Non-pigmented ciliary epithelial cell (primary cell): ENCODE results near the gene COQ8B.
"Not testable (repeated sequence)": the region's sequence is repeated elsewhere in the genome, so short reads cannot be mapped to it uniquely, and the experiment has no call there.

ENCODE experiments used
- DNase-seq: peaks from one replicate; pipeline ENCODE4 v3.0.0-alpha.2; 2010; ENCODE audit warnings: low read depth

COQ8B gene

DNA sequence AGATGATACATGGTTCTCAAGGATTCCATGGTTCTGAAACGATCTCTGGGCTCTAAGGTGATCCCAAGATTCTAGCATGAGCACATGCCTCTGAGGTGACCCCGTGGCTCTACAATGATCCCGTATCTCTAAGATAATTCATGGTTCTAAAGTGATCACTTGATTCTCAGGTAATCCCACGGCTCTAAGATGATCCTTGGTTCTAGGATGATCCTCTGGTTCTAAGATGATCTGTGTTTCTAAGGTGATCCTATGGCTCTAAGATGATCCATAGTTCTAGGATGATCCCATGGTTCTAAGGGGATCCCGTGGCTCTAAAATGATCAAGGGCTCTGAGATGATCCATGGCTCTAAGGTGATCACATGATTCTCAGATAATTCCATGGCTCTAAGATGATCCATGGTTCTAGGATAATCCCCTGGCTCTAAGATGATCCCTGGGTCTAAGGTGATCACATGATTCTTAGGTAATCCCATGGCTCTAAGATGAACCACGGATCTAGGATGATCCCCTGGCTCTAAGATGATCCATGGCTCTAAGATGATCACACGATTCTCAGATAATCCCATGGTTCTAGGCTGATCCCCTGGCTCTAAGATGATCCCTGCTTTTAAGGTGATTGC is 47.6 kb downstream of the COQ8B start:
- DNase-seq: no peak

DNA sequence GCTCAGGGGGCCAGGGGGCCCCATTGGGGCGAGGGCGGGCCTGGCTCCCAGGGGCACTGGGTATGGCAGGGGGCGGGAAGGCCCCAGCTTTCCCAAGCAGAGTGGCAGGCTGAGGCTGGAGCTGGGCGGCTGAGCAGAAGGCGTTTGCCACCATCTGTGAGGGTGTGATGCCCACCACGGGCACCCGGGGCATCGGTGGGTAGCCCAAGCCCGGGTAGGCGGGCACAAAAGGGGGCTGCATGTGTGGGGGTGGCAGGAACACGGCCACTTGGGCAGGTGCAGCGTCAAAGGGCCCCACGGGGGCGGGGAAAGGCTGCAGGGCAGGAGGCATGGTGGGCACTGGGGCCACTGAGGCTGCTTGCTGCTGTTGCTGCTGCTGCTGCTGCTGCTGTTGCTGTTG is 49.1 kb downstream of the COQ8B start:
- no peak for DNase-seq

DNA sequence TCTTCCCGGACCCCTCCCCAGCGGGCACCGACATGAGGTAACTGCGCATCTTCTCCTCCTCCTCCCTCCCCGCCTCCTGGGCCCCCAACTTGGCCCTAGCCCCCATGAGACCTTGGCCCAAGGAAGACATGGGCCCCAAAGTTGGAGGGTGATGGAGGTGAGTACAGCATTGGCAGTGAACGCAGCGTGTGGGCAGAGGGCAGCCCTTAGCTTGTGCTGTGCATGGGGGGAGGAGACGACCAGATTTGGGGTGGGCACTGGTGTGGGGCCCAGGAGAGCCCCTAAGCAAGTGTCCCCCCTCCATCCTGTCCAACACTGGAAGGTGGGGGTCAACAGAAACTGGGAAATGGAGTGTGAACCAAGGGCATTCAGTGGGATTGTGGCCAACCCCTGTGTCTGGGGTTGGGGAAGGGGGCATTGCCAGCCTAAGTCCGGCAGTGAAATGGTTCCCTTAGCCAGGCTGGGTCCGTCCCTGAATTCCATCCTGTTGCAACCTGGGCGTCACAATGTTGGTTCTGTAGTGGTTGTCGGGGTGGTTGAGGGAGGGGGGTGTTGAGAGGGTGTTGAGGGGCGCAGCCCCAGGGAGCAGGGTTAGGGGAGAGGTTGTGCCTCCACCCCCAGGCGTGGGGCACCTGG is 49.8 kb downstream of the COQ8B start:
- DNase-seq: no peak

DNA sequence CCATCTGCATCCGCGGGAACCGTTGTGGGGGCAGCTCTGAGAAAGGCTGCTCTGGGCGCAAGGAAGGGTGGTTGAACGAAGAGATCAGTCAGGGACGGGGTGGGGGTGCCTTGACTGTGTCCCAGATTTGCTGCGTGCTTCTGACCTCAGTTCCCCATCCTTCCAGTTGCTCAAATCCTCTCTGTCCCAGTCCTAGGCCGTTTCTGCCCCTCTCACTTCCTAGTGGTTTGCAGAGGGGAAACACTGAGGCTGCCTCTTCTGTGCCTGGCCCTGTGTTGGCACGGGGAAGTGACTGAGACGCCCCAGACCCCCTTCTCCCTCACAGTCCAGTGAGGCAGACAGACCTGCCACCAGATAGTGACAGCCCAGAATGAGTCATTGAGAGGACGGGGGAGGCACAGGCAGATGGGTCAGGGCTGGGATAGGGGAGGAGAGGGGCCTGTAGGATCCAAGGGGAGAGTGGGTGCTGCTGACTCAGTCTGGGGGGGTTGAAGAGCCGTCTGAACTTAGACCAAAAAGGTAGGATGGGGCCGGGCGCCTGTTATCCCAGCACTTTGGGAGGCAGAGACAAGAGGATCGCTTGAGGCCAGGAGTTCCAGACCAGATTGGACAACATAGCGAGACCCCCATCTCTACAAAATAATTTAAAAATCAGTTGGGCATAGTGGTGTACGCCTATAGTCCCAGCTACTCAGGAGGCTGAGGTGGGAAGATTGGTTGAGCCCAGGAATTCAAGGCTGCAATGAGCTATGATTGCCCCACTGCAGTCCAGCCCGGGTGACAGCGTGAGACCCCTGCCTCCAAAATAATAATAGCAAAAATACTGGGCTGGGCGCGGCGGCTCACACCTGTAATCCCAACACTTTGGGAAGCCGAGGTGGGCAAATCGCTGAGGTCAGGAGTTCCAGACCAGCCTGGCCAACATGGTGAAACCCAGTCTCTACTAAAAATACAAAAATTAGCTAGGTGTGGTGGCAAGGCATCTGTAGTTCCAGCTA is 52.7 kb downstream of the COQ8B start:
- DNase-seq: no peak

DNA sequence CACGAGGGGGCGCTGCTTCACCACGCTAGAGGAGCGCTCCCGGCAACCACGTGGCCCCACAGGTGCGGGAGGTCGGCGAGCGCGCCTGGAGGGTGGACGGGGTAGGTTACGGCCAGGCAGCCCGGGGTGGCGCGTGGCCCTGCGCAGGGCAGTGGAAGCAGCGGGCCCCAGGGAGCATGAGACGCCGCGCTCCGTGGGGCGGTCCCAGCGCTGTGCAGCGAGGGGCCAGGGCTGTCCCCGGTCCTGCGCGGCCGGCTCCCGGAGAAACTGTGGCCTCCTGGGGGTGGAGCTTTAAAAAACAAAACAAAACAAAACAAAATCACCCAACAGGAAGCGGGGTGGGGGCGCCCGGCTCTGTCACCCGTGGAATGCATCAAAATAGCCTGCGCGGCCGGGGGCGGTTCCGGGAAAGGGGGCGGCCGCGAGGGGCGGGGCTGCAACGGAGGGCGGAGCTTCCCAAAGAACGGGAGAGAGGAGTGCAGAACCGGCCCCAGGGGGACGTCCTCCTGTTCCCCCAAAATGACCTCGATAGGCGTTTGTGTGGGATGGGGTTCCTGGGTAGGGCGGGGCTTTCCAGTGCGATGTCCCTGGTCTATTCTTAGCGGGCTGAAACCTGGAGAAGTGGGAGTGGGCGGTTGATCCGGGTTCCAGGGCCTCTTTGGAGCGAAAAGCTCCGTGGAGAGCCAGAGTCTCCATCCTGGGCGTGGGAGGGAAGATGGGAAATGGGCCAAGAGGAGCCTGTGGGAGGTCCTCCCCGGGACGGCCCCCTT is 53.6 kb downstream of the COQ8B start:
- peak; percentile 60 for DNase-seq

DNA sequence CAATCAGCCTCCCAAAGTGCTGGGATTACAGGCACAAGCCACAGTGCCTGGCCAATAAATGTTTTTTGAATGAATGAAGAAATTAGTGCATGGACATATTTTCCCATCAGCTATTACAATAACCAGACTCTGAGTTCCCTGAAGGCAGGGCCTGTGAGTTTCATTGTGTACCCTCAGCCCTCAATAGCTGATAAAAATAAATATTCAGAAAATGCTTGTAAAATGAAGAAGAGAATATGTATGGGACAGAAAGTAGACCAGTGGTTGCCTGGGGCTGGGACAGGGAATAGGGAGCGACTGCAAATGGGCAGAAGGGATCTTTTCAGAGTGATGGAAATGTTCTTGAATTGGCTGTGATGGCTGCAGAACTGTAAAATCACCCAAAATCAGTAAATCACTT is 55.1 kb downstream of the COQ8B start:
- DNase-seq: no peak

DNA sequence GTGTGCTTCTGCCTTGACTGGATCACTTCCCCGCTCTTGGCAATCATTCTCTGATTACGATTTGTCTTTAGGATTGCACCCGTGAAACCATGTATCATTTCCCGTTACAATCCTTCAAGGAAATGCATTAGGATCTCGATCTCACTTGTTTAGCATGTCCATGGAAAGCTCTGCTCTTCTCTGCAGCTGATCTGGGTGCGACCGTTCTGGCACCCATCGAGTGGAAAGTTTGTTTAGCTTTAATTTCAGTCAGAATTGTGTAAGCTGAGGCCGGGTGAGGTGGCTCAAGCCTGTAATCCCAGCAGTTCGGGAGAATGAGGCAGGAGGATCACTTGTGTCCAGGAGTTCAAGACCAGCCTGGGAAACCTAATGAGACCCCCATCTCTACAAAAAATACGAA is 57.1 kb downstream of the COQ8B start:
- DNase-seq: no peak

DNA sequence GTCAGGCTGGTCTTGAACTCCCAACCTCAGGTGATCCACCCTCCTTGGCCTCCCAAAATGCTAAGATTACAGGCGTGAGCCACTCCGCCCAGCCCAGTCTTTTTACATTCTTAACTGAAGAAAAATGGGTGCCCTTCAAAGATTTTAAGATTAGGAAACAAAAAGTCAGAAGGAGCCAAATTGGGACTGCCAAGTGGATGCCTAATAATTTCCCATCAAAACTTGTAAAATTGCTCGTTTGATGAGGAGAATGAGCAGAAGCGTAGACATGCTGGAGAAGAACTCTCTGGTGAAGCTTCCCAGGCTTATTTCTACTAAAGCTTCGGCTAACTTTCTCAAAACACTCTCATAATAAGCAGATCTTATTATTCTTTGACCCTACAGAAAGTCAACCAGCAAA is 57.6 kb downstream of the COQ8B start:
- DNase-seq: no peak

DNA sequence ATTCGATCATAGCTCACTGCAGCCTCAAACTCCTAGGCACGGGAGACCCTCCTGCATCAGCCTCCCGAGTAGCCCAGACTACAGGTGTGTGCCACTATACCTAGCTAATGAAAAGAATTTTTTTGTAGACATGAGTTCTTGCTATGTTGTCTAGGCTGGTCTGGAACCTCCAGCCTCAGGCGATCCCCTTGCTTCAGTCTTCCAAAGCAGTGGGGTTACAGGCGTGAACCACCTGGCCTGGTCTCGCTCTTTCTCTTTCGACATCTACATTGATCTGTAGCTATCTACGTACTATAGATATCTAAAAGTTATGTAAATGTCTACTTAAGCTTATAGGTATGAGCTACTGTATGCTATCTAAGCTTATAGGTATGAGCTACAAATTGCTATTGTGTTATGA is 58.7 kb downstream of the COQ8B start:
- DNase-seq: no peak

DNA sequence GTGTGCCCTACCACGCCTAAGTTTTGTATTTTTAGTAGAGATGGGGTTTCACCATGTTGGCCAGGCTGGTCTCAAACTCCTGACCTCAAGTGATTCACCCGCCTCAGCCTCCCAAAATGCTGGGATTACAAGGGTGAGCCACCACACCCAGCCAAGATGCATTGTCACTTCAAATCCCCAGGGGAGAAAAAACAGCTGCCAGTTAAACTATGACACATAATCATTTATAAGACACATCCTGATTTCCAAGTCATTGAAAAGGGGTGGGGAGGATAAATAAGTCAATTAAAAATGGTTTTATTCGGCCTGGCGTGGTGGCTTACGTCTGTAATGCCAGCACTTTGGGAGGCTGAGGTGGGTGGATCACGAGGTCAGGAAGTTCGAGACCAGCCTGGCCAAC is 61.0 kb downstream of the COQ8B start:
- DNase-seq: not testable (repeated sequence)

DNA sequence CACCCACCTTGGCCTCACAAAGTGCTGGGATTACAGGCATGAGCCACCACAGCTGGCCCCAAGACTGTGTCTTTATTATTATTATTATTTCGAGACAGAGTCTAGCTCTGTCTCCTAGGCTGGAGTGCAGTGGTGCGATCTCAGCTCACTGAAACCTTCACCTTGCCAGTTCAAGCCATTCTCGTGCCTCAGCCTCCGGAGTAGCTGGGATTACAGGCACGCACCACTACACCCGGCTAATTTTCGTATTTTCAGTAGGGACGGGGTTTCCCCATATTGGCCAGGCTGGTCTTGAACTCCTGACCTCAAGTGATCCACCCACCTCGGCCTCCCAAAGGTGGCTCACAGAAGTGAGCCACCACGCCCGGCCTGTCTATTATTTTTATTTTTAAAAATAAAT is 64.4 kb downstream of the COQ8B start:
- DNase-seq: not testable (repeated sequence)

DNA sequence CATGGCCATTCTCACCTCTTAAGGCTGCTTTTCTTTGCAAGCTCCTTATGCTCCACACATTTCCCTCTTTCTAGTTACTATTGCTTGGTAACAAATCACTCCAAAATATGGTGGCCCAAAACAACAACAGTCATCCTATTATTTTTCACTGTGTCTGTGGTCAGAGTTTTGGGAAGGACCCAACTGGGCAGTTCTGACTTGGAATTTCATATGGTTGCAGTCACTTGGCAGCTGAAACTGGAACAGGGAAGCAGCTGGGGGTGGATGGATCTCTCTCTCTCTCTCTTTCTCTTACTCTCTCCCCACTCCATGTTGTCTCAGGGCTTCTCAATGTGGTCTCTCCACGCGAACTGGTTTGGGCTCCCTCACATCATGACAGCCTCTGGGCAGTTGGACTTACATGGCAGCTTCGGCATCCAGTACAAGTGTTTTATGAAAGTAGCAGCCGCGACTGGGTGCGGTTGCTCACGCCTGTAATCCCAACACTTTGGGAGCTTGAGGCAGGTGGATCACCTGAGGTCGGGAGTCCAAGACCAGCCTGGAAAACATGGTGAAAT is 65.9 kb downstream of the COQ8B start:
- no peak for DNase-seq

DNA sequence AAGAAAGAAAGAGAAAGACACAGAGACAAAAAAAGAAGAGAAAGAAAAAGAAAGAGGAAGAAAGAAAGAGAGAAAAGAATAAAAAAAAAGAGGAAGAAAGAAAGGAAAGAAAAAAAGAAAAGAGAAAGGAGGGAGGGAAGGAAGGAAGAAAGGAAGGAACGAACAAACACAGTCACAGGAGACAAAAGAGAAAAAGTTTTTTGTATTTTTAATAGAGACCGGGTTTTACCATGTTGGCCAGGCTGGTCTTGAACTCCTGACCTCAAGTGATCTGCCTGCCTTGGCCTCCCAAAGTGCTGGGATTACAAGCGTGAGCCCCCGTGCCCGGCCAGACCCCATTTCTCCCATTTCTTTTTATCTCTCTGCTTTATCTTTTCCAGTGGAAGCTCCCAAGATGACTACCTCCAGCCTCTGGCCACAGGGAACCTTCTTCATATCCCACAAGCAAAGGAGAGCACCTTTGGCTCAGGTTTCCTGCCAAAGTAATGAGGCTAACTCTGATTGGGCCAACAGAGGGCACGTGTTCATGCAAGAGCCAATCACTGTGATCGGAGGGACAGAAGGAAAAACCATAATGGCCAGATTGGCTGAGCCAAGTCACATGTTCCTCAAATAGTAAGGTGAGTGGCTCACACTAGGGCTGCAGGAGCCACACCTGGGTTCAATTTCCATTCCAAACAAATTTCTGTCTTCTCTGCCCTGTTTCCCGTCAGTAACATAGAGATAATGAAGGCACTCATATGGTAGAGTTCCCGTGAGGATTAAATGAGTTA is 66.6 kb downstream of the COQ8B start:
- DNase-seq: not testable (repeated sequence)

DNA sequence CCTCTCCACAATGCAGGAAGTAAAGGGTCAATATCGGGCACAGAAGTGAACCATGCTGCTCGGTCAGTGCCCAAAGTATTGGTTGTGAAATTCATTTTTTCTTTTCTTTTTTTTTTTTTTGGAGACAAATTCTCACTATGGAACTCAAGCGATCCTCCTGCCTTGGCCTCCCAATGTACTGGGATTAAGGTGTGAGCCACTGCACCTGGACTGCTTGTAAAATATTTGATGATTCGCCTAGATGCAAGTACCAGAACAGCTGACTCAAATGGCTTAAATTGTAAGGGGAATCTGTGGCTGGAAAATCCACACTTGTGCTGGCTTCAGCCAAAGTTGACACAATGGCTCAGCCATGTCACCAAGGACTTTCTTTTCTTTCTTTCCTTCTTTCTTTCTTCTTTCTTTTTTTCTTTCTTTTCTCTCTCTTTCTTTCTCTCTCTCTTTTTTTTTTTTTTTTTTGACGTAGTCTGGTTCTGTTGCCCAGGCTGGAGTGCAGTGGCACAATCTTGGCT is 69.9 kb downstream of the COQ8B start:
- DNase-seq: no peak

DNA sequence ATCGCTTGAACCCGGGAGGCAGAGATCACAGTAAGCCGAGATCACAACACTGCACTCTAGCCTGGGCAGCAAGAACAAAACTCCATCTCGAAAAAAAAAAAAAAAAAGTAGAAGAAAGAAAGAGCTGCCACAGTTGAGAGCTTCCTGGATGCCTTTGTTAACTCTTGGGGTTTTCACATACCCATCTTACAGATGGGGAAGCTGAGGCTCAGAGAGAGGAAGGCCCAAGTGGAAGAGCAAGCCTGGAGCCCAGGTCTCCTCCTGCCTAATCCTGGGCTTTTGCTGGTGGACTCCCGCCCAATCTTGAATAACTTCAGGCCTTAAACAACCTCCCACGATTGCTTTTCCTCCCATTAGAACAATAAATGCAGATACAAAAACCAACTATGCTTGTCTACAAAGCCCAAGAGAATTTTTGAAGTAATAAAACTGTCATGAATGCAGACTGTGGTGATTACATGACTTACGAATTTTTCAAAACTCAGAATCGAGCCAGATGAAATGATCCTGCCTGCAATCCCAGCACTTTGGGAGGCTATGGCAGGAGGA is 73.9 kb downstream of the COQ8B start:
- DNase-seq: no peak

DNA sequence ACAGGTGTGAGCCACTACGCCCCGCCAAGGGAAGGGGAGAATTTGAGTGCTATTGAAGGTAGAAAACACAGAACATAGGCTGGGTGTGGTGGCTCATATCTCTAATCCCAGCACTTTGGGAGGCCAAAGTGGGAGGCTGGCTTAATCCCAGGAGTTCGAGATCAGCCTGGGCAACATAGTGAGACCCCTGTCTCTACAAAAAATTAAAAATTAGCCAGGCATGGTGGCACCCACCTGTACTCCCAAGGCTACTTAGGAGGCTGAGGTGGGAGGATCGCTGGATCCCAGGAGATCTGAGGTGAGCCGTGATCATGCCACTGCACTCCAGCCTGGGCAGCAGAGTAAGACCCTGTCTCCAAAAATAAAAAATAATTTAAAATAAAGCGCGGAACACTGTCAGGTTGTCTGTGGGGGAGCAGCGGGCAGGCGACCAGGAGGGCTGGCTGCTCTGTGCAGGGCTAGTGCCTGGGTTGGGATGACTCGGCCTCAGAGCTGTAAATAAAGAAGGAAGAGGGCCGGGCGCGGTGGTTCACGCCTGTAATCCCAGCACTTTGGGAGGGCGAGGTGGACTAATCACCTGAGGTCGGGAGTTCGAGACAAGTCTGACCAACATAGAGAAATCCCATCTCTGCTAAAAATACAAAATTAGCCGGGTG is 74.5 kb downstream of the COQ8B start:
- DNase-seq: no peak
